ENCODE data around the gene ANKRD13B.

ANKRD13B gene

GRCh38 chr17:29659155-29659554 is 66.2 kb downstream of the ANKRD13B start:
- Histone ChIP-seq H3K27ac (no peak overlapping the region), H3K4me3 (no peak overlapping the region)

DNA sequence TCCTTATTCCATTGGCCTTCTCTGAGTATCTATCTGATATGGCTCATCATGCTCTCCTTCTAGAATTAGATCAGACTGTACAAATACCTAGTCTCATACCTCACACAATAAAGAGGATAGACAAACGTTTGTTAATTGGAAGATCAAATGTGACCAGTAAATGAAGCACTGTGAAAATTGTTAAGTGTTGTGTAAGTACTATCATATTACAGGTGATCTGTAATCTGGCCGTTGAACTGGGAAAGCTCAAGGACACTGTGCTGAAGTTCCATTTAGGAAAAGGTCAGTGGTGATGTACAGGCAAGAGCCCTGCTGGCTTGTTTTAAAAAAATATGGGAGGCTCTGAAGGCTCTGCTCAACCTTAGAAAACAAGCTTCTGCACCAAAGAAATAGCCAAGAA is 68.3 kb downstream of the ANKRD13B start:
- H3K4me3 ChIP-seq, result no peak overlapping the region
- H3K27ac ChIP-seq, result no peak overlapping the region

- Histone ChIP-seq H3K4me3 (no peak overlapping the region), H3K27ac (no peak overlapping the region)
Measured at GRCh38 chr17:29663155-29663554, 70.2 kb downstream of the ANKRD13B start.
